GM21717 (cell line): ENCODE data around the gene PID1.
"Not testable (repeated sequence)": the region's sequence is repeated elsewhere in the genome, so short reads cannot be mapped to it uniquely, and the experiment has no call there.

Source experiments
- ATAC-seq: cut with Tn5 transposase; IDR thresholded peaks from one replicate; pipeline ENCODE4 v1.9.1; 2021; ENCODE audit warnings: mild to moderate bottlenecking, moderate library complexity; ENCODE audit not compliant: unreplicated experiment

Gene PID1

DNA sequence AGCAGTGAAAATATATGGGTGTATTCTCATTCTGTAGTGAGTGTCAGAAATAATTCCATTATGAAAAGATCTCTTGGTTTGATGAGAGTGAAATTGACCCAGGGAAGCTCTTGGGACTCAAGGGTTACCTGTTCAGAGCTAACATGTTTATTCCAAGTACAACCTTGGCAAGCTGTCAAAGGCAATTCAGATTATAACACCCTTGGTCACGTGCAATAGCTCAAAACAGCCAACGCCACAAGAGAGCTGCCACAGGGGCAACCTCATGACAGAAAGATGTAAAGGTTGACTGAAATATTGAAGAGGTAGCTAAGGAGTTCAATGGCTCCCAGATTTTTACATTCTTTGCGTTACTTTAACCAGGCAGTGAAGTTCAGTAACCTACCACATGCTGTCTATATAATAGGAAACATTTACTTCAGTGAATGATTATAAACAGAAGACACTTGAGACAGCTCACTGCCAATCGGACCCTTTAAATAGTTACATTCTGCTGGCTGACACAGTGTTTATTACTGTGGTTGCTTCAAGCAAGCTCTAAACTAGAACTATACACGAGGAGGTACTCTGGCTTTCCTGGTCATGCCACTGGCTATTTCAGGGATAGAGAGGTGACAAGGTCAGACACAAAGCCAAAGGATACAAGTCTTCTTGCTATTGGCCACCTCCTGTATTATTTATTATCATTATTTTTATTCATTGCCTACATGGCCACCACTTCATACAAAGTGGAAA lies 187.3 kb downstream of the PID1 start:
- no peak for ATAC-seq

DNA sequence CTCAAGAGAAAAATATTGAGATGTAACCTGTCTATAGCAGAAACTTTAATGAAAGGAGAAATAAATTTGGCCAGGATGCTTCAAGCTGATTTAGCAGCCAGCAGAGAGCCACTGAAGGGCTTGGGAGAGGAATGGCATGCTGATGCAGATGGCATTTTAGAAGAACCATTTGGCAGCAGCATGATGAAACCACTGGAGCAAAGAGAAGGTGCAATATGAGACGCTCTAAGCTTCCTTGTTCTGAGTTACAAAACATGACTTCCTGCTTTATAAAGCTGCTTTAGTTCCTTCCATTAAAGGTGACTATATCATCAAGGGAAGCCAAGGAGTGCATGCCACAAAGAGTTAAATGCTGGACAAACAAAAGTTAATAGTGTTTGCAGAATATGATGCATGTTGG lies 189.7 kb downstream of the PID1 start:
- no peak for ATAC-seq

DNA sequence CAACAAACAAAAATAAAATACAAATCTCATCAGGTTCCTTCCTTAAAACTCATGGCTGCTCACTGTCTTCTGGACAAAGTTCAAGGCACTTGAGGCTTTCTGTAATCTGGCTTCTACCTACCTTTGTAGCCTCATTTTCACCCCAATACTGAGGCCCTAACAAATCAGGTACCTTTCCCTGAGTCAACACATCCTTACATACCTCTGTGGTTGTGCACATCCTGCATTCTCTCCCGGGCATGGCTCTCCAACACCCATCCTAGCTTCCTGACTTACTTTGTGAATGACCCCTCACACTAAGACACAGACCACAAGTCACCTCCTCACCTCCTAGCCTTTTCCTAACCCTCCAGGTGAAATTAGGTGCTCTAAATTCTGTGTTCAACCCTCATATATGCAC lies 190.9 kb downstream of the PID1 start:
- no peak for ATAC-seq

DNA sequence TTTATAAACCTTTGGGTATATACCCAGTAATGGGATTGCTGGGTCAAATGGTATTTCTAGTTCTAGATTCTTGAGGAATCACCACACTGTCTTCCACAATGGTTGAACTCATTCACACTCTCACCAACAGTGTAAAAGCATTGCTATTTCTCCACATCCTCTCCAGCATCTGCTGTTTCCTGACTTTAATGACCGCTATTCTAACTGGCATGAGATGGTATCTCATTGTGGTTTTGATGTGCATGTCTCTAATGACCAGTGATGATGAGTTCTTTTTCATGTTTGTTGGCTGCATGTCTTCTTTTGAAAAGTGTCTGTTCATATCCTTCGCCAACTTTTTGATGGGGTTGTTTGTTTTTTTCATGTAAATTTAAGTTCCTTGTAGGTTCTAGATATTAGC lies 194.2 kb downstream of the PID1 start:
- not testable (repeated sequence) for ATAC-seq

DNA sequence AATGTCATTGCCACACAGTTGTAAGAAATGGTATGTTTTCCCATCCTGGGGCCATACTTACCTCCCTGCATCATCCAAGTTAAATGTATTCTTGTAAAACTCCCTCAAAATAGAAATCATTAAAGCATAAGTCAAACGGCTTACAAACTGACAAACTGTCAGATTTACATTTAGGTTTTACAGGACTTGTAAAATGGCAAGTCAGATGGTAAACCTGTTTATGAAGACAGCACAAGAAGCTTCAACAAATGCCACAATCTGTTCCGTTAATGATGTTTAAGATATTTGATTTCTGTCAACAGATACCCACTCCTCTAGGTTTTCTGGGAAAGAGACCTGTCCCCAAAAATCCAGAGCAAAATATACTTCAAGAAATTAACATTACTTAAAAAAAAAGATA lies 197.2 kb downstream of the PID1 start:
- no peak for ATAC-seq

DNA sequence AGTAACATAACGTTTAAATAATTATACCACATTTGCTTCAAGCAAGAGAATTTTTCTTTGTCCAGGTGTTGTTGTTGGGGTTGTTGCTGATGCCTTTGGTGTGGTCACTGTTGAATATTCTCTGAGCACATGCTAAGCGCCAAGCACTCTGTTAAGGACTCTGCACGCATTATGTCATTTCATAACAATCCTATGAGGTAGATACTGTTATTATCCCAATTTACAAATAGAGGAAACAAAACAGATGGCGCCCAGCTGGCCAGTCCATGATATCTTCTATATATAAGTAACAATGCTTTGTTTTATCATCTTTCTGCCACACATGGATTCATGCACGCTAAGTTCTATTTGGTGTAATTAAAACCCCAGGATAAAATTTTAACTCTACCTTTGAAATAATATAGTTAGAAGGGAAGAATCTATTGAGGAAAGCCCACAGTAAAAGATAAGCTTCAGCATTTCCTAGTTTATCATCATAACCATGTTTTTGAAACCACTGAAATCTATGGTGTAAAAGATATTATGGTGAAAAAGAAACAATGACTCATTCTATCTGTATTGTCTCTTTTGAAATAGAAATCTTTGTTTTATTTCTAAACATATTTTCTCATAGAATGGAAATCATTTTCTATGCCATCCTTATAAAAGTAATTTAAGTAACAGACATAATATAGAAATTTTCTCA lies 199.7 kb downstream of the PID1 start:
- no peak for ATAC-seq

DNA sequence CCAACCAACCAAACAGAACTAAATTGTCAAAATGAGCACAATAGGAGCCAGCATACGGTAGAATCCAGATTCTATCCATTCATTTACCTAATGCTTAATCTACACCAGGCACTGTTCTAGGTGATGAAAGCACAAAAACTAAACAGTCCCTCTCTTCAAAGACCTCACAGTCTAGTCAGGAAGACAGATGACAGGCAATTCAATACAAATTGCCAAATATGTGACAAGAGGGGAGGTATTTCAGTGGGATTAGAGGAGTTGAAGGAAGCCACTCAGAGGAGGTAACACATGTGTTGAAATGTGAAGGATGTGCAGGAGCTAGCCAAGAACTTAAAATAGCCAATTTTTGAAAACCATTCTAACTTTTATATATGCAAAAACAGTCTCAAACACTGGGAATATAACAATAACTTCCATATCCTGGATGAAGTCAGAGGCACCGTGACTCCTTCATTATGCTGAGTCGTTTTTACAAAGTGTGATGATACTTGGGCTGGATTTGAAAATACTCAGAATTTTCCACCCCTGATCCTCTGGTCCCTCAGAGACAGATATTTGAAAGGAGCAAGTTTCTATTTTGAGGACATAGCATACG lies 204.9 kb downstream of the PID1 start:
- ATAC-seq = no peak

DNA sequence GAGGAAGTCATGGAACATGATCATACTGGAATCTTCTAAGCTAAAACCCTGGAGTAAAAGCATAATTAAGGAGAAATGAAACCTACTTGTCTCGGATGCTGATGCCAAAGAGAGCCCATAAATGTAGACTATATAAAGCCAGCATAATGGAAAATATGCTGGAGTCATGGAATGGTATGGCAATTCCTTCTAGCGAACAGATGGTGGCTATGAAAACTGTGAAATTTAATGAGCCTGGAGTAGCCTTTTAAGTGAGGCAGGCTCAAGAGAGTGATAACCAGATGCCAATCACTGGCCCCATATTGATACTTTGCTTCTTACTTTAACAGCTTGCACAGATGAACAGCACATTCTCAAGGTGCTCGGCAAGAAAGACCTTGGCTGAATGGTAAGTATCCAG lies 206.3 kb downstream of the PID1 start:
- no peak for ATAC-seq

DNA sequence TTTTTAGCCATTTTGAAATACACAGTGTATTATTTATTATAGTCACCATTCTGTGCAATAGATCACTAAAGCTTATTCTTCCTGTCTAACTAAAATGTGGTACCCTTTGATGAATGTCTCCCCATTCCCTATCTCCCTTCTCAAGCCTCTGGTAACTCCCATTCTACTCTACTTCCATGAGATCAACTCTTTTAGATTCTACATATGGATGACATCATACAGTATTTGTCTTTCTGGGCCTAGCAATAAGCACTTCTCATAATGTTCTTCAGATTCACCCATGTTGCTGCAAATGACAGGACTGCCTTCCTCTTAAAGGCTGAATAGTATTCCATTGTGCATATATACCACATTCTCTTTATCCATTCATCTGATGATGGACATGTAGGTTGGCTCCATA lies 210.9 kb downstream of the PID1 start:
- ATAC-seq = no peak

DNA sequence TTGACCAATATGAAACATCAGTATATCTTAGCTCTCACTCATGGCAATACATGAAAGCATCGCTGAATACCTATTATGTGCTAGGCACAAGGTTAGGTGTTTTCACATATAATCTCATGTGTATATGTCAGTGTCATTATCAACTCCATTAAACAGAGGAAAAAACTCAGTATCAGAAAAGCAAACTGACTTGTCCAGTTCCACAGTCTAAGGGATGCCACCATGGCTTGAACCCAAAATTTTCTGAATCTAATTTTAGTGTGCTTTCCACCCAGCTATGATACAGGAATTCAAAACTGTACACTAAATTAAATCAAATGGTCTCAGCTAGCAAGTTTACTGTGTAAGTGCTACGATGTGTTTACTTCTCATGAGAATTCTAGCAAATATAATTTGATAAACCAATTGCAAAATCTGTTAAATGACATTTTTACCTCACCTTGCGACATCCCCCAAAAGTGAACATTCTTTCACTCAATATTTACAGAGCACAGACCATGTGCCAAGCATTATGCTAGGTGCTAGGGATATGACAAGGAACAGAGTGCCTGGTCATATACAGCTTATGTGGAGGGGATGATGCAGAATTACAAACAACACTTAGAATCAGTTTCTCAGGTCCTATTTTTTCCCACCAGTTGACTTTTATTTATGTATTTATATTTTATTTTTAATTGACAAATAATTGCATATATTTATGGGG lies 211.6 kb downstream of the PID1 start:
- ATAC-seq = no peak

DNA sequence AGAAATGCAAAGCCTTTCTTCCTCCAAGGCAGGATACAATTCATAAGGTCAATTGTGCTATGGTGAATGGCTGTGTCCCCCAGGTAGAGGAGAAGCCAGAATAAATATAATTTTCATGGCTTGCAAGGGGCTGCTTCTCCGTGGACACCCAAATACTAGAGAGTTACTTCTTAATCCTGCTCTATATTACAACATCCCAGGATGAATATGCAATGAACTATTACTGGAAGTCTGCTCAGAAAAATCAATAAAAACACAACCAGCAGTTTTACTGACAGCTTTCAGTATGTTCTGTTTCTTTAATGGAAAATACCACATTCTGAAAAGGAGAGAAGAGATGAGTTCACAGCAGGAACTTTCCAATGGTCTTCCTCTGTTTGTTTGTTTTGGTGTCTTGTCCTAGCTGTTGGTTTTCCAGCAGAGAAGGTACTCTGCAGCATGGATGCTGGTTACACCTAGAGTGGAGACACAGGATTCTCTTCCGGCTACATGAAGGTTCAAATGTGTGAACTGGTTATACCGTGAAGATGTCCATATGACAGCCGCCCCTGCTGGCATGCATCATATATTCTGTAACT lies 213.0 kb downstream of the PID1 start:
- ATAC-seq = no peak

DNA sequence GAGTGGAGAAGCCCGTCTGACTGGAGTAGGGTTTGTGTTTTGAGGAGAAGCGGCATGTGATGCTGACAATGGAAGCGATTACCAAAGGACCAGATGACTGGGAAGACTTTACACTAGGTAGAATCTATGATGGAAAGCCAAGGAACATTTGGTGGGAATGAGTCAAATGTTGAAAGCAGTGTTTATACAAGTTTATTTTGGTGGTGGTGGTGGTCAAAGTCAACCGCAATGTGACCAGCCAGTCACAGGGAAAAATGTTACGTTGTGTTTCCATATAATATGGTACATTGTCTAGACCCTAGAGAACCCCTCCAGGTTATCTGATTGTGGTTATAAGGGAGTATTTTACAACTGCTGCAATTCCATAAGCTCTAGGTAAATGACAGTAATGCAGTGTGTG lies 216.8 kb downstream of the PID1 start:
- no peak for ATAC-seq

DNA sequence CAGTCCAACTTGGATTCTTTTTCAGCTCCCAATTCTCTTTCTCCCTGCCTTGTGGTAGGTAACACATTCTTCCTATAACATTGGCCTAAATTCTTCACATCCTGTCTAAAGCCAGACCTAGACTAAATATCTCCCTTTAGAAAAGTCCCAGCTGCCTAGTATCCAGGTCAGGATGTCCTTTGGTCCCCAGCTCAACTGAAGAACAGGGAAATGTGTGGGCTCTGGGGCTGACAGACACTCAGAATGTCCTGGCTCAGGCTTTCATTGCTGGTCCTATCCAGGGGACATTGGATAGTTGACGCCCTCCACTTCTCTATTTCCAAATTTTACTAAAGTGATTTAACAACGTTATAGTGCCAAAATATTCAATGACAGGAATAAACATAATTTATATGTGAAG lies 219.3 kb downstream of the PID1 start:
- ATAC-seq = no peak

DNA sequence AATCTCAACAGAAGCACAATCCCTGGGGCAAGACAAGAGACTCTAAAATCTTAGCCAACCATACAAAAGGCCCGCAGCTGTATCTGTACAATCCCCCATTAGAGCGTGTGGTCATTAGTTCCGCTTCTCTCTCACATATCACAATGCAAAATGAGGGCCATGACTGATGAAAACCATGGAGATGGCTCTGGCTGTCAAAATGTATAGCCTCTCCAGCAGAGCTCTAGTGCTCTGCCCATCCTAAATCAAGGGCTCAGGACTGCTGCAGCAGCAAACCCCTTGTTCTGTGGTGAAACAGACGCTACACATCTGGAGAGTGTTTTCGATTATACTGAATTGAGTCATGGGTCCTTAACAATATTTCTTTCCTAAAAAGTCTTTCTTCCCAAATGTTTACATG lies 221.0 kb downstream of the PID1 start:
- ATAC-seq = no peak

DNA sequence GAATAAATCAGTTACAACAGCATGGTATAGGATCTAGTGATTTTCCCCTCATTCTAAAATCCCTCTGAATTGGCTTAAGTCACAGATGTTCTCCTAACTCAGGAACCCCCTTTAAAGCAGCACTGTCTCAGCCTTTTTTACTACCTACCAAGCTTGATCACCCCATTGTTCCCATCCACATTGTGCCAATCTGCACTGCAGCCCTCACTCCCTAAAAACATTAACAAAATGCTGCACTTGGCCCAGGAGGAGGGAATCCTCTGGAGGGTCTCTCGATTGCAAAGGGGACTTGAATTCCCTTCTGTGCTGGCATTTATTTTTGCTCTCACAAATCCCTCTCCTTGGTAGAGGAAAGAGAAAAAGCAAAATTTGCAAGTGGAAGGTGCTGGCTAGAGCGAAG lies 223.0 kb downstream of the PID1 start:
- ATAC-seq = no peak

DNA sequence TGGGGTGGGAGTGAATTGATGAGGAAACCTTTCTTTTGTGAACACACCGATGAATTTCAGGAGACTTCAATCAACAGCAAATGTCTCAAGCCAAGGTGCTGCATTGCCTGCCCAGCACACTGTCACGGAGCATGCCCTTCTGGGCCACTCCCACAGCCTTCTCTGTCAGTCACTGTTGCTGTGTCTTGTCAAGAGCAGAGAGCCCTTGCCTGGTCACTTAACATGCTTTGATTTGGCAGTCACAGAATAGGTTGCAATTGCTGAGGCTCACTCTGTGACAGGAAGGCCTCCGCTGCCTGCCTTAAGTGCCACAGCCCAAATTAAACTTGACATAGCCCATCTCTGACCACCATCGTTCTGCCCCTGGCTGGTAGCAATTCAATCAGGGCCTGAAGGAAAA lies 225.4 kb downstream of the PID1 start:
- no peak for ATAC-seq

DNA sequence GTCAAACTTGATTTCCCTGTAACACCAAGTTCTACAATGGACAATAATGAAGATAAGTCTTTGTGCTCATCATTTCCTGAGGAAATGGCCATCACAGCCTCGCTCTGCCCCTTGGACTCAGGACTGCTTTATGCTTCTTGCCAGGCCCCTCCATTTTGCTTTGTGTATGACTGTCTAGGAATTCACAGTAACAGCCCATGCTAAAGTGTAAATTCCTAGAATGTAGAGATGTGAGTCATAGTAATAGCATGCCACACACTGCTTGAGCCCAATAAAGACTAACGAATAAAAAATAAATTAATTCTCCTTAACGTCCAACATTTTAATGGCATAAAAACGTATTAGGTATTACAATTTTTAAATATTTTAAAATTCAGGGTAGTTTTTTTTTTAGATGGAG lies 226.5 kb downstream of the PID1 start:
- ATAC-seq = no peak

DNA sequence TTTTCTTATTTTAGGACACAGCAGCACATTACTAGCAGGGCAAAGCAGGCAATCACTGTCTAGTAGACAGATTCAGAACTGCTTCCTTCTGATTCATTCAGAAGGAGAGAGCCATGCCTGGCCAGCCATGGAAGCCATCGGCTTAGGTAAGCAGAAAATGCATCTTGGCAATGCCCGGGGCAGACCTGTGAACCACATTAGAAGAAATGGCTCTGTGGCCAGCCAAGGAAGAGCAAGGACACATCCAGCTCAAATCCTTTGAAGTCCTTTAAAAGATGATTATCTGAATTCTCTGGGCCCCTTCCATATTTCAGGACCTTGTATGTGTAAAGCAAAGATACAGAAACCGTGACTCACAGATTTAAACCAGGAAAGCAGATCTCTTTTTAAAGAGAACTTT lies 227.4 kb downstream of the PID1 start:
- no peak for ATAC-seq

DNA sequence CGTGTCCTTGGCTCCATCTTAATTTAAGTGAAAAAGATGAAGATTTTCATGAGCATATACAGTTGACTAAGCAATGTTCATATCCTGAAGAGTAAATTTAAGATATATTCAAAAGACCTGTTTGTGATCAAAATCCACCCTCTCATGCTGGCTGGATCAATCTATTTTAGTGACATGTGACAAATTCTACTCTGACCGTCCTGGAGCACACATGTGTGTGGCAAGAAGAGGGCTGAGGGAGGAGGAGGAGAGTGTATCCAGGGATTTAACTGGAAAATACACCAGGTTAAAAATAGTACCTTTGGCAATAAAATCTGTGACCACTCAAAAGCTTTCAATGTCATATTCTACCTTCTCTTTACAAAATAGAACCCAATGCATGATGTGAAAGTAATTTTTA lies 228.7 kb downstream of the PID1 start:
- ATAC-seq = no peak

DNA sequence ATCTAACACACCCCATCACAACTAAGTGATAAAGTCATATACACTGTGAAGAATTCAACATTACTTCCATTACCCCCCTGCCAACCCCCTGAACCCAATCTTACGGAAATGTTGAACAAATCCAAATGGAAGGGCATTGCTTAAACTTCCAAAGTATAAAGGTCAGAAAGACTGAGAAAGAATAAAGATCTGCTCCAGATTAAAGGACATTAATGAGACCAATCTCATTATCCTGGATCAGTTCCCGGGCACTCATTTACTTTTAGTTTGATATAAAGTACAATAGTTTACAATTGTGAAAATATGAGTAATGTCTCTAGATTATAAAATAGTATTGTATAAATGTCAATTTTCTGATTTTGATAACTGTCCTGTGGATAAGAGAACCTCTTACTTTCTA lies 229.4 kb downstream of the PID1 start:
- ATAC-seq = no peak

DNA sequence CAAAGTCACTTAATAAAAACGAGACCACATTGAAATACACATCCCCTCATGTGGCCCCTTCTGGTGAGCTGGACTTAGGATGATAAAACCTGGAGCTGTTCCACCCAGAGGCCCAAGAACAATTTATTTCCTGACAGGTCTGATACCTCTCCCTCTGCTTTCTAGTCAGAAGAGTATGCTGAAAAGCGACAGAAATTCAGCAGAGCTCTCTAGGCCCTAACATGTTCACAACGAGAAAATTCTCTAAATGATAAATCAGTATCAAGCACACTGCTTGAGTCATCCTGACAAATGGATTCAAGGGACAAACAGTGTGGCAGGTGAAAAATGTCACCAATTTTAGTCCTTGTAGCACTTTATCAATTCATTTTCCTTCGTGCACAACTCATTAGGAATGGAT lies 233.5 kb downstream of the PID1 start:
- ATAC-seq = no peak

DNA sequence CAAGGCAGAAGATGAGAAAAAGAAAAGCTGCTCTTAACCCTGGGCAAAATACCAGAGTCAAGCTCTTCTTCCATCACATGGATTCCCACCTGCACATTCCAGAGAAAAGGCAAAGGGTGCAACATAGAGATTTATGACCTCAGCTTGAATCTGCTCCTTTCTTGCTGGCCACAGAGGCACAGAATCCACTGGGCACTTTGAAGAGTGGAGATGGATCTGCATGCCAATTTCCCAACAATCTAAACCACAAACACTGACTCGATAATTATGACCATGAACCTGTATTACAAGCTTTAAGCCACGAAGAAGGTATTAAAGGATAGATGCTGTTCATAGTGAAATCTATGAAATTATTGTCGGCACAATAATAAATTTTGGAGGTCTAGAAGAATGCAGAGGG lies 237.3 kb downstream of the PID1 start:
- ATAC-seq = no peak
